GM11168 (cell line): ENCODE measurements around the gene ANGPTL4.
"Not testable (repeated sequence)": the region's sequence is repeated elsewhere in the genome, so short reads cannot be mapped to it uniquely, and the experiment has no call there.

Experiments
- in situ Hi-C: fragments of 300-500 bp; cut with MboI; formaldehyde crosslinking; loops from one replicate; pipeline ENCODE4 v1.12.0; 2022; ENCODE audit warnings: low sequenced_read_pairs; ENCODE audit not compliant: unreplicated experiment

ANGPTL4 gene

DNA sequence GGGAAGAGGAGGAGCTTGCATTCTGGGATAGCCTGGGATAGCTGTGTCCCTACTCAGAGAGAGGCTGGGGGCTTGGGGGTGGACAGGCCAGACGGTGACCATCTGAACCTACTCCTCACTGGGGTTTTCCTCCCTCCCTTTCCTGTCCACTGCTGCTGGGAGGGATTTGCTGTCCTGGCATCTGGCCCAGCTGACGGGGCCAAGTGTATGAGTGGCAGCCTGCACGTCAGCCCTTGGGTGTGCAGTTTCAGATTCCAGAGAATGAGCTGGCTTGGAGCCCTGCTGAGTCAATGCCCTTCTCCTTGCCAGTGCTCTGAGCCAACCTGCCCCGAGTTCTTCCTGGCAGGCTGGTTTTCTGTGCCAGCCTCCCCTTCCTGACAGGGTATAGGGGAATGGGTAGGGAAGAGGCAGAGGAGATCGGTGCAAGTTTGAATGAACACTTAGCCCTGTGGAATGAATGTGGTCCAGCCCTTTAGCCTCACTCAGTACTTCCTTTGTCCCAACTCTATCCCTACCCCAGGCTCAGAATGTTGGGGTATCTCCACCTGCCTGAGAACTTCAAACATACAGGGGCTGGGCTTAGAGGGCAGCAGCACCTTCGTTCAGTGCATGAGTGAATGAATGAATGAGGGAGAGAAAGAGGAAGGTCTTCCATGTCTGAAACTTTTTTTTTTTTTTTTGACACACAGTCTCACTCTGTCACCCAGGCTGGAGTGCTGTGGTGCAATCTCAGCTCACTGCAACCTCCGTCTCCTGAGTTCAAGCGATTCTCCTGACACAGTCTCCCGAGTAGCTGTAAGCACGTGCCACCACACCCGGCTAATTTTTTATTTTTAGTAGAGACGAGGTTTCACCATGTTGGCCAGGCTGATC, 1.8 kb upstream of the ANGPTL4 start:
- in situ Hi-C loops = no loop called here

DNA sequence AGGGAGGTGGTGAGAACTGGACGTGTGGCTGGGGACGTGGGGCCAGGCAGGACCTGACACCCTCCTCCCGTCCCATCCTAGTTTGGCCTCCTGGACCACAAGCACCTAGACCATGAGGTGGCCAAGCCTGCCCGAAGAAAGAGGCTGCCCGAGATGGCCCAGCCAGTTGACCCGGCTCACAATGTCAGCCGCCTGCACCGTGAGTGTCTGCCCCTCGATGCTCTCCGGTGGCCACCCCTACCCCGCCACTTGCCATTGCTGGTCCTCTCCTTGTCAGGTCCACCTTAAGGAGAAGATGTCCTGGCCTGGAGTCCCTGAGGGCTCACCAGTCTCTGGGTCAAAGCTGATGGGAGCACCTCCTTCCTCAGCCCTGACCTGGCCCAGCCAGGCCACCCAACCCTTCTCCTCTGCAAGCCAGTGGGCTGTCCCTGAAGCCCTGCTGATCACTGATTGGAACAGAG, 2.2 kb downstream of the ANGPTL4 start:
- in situ Hi-C loops = no loop called here

GRCh38 chr19:8366961-8367326, 3.0 kb downstream of the ANGPTL4 start:
- in situ Hi-C loops = no loop called here

DNA sequence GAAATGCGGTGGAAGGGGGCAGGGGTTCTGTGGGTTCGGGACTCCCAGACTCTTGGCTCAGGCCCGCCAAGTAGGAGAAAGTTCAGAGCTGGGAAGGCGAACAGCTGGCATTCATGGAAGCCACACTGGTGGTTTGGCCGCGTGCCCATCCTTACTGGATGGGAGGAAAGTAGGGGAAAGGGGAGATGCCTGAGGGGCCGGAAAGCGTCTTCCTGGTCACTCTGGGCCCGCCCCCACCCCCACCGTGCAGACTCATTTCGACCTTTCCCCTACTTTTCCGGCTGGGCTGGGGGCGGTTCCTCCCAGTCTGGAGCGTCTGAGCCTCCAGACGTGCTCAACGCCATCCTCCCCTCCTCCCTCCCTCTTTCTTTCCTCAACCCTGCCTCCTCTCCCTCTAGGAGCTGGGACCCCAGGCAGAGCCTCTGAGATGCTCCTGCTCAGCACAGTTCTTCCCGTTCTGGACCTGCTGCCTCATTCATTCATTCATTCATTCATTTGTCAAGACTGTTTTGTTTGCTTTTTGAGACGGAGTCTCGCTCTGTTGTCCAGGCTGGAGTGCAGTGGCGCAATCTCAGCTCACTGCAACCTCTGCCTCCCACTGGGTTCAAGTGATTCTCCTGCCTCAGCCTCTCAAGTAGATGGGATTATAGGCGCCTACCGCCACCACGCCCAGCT, 3.5 kb downstream of the ANGPTL4 start:
- in situ Hi-C loops = no loop called here

- in situ Hi-C loops = no loop called here
Observed at GRCh38 chr19:8370176-8371010, 6.4 kb downstream of the ANGPTL4 start.

GRCh38 chr19:8371011-8371804, 7.3 kb downstream of the ANGPTL4 start:
- in situ Hi-C loops = no loop called here

DNA sequence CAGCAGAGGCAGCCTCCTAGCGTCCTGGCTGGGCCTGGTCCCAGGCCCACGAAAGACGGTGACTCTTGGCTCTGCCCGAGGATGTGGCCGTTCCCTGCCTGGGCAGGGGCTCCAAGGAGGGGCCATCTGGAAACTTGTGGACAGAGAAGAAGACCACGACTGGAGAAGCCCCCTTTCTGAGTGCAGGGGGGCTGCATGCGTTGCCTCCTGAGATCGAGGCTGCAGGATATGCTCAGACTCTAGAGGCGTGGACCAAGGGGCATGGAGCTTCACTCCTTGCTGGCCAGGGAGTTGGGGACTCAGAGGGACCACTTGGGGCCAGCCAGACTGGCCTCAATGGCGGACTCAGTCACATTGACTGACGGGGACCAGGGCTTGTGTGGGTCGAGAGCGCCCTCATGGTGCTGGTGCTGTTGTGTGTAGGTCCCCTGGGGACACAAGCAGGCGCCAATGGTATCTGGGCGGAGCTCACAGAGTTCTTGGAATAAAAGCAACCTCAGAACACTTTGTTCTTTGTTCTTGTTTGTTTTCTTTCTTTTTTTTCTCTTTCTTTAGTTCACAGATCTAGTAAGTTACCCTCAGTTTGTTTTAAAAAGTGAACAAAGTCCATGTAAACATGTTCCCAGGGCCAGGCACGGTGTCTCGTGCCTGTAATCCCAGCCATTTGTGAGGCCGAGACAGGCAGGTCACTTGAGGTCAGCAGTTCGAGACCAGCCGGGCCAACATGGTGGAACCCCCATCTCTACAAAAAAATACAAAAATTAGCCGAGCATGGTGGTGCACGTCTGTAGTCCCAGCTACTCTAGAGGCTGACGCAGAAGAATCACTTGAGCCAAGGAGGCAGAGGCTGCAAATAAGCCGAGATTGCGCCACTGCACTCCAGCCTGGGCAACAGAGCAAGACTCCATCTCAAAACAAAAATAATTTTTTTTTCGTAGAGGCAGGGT, 10.2 kb downstream of the ANGPTL4 start:
- in situ Hi-C loops = no loop called here

- in situ Hi-C loops = not testable (repeated sequence)
Observed at GRCh38 chr19:8375766-8376165, 11.8 kb downstream of the ANGPTL4 start.

GRCh38 chr19:8376373-8376974, 12.5 kb downstream of the ANGPTL4 start:
- in situ Hi-C loops = not testable (repeated sequence)

DNA sequence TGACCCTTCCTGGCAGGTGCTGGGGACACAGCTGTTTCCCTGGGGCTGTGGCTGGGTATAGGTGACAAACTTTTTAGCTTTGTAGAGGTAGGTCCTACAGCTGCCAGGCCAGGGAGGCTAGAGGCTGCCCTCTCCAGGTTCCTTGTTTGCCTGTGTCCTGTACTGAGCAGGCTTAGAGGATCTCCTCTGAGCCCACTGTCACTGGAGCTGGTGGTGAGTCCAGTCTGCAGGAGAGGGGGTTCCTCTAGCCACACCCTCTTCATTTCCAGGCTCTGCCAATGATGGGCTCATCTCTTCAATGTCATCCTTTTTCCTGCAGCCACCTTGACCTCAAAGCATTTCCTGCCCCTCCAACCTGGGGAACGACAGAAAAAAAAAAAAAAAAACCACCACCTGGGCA, 13.6 kb downstream of the ANGPTL4 start:
- in situ Hi-C loops = no loop called here

DNA sequence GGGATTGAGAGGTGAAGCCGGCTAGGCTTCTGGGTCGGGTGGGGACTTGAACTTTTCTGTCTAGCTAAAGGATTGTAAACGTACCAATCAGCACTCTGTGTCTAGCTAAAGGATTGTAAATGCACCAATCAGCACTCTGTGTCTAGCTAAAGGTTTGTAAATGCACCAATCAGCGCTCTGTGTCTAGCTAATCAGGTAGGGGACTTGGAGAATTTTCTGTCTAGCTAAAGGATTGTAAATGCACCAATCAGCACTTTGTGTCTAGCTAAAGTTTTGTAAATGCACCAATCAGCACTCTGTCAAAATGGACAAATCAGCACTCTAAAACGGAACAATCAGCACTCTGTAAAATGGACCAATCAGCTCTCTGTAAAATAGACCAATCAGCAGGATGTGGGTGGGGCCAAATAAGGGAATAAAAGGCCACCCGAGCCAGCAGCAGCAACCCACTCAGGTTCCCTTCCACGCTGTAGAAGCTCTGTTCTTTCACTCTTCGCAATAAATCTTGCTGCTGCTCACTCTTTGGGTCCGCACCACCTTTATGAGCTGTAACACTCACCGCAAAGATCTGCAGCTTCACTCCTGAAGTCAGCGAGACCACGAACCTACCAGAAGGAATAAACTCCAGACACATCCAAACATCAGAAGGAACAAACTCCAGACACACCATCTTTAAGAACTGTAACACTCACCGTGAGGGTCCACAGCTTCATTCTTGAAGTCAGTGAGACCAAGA, 15.4 kb downstream of the ANGPTL4 start:
- in situ Hi-C loops = not testable (repeated sequence)

DNA sequence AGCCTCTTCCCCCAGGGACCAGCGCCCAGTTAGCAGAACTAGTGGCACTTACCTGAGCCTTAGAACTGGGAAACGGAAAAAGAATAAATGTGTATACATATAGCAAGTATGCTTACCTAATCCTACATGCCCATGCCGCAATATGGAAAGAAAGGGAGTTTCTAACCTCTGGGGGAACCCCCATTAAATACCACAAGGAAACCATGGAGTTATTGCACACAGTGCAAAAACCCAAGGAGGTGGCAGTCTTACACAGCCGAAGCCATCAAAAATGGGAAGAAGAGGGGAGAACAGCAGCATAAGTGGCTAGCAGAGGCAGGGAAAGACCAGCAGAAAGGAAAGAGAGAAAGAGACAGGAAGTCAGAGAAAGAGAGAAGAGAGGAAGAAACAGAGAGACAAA, 20.6 kb downstream of the ANGPTL4 start:
- in situ Hi-C loops = not testable (repeated sequence)

GRCh38 chr19:8385103-8385502, 21.1 kb downstream of the ANGPTL4 start:
- in situ Hi-C loops = not testable (repeated sequence)

DNA sequence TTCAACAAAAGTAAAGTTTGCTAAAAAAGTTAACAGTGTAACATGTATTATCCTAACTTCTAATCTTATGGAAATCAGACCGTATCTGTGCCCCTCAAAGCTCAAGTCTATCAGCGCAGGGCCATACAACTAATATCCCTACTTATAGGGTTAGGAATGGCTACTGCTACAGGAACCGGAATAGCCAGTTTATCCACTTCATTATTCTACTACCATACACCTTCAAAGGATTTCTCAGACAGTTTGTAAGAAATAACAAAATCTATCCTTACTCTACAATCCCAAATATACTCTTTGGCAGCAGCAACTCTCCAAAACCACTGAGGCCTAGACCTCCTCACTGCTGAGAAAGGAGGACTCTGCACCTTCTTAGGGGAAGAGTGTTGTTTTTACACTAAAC, 21.6 kb downstream of the ANGPTL4 start:
- in situ Hi-C loops = not testable (repeated sequence)

DNA sequence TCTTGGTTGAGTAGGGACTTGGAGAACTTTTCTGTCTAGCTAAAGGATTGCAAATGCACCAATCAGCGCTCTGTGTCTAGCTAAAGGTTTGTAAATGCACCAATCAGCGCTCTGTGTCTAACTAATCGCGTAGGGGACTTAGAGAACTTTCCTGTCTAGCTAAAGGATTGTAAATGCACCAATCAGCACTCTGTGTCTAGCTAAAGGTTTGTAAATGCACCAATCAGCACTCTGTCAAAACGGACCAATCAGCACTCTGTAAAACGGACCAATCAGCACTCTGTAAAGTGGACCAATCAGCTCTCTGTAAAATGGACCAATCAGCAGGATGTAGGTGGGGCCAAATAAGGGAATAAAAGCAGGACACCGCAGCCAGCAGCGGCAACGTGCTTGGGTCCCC, 22.5 kb downstream of the ANGPTL4 start:
- in situ Hi-C loops = not testable (repeated sequence)

GRCh38 chr19:8386990-8387389, 23.0 kb downstream of the ANGPTL4 start:
- in situ Hi-C loops = no loop called here

DNA sequence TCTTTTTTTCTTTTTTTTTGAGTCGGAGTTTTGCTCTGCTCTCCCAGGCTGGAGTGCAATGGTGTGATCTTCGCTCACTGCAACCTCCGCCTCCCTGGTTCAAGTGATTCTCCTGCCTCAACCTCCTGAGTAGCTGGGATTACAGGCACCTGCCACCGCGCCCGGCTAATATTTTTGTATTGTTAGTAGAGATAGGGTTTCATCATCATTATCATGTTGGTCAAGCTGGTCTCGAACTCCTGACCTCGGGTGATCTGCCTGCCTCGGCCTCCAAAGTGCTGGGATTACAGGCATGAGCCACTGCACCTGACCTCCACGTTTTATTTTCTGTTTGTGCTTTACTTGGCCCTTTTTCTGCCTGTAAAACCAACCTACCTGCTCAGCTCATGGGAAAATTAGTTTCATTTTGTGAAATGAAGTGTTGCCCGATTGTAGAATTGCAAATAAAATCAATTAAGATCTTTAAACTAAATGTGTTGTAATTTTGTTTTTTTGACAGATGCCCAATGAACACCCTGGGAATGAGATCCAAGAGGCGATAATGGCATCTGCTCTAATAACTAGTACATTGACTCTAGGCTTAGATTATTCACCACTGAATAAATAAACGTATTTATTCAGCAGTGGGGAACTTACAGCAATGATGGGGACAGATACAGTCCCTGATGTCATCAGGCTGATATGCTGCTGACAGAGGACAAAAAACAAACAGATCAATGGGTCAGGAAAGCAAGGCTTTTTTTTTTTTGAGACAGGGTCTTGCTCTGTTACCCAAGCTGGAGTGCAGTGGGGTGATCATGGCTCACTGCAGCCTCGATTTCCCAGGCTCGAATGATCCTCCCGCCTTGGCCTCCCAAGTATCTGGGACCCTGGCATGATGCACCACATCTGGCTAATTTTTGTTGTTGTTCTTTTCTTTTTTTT, 24.0 kb downstream of the ANGPTL4 start:
- in situ Hi-C loops = no loop called here
